ENCODE data around the gene CAV1.
A peak's percentile ranks its signal among the peaks of the same experiment; 100 is the strongest.

DNA sequence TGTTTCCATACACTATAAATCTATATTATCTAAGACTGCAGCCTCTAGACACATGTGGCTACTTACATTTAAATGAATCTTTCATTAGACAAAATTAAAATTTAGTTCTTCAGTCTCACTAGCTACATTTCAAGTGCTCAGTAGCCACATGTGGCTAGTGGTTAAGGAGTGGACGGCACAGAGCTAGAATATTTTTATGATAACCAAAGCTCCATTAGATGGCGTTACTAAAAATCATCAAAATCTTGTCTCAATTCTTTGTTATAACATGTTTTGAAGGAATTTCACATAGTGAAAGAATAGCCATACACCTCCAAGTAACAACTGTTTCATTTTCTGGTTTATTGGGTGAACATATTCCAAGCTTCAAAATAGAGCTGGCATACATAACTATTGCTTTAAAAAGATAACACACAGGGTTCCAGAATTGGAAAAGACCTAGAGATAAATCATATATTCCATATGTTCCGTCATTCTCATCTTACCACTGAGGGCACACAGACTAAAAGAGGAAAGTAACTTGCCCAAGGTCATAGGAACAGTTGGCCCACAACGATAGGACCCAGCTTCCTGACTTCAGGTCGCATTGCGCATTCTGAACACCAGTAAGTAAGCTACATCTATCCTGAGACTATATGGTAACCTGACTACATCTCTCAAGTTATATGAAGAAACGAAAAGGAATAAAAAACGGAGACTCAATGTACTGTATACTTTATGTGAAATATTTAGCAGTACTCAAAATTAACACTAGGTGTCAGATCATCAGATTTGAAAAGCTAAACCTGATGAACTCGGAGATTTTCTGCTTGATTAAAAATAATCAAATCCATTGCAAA lies 66.6 kb downstream of the CAV1 start:
- TF ChIP-seq, protein P1, sequence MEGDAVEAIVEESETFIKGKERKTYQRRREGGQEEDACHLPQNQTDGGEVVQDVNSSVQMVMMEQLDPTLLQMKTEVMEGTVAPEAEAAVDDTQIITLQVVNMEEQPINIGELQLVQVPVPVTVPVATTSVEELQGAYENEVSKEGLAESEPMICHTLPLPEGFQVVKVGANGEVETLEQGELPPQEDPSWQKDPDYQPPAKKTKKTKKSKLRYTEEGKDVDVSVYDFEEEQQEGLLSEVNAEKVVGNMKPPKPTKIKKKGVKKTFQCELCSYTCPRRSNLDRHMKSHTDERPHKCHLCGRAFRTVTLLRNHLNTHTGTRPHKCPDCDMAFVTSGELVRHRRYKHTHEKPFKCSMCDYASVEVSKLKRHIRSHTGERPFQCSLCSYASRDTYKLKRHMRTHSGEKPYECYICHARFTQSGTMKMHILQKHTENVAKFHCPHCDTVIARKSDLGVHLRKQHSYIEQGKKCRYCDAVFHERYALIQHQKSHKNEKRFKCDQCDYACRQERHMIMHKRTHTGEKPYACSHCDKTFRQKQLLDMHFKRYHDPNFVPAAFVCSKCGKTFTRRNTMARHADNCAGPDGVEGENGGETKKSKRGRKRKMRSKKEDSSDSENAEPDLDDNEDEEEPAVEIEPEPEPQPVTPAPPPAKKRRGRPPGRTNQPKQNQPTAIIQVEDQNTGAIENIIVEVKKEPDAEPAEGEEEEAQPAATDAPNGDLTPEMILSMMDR (conservative IDR thresholded peaks at IDR 0.05 in 1 of 2, IDR thresholded peaks at IDR 0.05 in 1 of 2; ENCODE audit: low read depth in 1 of 2, low read length in 2 of 2) = peak; percentile 19 to 52
- TF ChIP-seq EZH2 (IDR thresholded peaks at IDR 0.05; ENCODE audit: low read length, missing control alignments) = no peak

Data from fibroblast of lung (primary cell).